Stimulated activated CD4-positive, alpha-beta T cell treated with anti-CD3 and anti-CD28 coated beads, Interleukin-1b, Interleukin-23, amount 100 ng/mL, for 1 hour (primary cell): ENCODE measurements around the gene ASB10.

Experiments used
- DNase-seq, 2 donors: peaks; one replicate each; pipeline ENCODE4 v3.0.0-alpha.2; 2020; ENCODE audit warnings: low read depth in 2 of 2

Gene ASB10

DNA sequence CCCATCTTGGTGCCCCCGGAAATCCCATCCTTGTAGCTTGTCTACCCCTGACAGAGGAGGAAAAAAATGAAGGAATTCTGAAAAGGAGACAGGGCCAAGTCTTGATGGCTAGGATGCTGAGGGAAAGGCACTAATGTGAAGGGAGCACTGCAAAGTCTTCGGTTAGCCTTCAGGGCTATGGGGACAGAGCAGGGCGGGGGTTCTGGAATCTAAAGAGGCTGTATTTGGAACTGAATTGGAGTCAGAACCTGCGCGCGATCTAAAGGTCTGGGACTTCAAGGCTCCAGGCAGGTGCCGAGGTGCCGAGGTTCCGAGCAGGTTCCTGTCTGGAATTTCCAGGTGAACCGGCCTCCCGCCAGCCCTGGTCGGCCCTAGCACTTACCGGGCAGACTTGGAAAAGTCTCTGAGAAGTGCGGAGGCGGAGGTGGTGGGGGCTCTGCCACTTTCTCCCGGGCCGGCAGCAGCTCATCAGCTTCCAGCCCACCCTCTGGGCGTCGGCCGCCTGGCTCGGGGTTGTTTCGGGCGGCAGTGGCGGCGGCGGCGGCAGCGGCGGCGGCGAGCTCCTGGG is 20.3 kb downstream of the ASB10 start:
- no peak for DNase-seq

DNA sequence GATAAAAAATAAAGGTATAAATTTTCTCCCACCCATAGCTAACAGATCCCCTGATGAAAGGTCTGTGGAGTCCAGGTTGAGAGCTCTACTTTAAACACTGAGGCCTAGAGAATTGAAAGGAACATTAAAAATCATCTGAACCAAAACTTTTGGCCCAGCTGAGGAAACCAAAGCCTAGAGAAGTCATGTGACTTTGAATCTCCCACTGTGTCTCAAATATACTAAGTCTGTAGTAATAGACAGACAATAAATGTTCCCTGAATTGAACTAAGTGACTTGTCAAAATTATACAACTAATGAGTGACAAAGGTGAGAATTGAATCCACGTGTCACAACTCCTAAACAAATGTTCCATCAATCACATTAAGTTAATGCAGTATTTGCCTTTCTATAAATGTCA is 25.3 kb downstream of the ASB10 start:
- no peak for DNase-seq

- DNase-seq: no peak
Measured at GRCh38 chr7:151157645-151158329, 29.3 kb downstream of the ASB10 start.

GRCh38 chr7:151152643-151153513 is 34.2 kb downstream of the ASB10 start:
- DNase-seq: no peak

GRCh38 chr7:151150388-151150787 is 36.7 kb downstream of the ASB10 start:
- DNase-seq: no peak

GRCh38 chr7:151148319-151149259 is 38.5 kb downstream of the ASB10 start:
- DNase-seq: no peak

DNA sequence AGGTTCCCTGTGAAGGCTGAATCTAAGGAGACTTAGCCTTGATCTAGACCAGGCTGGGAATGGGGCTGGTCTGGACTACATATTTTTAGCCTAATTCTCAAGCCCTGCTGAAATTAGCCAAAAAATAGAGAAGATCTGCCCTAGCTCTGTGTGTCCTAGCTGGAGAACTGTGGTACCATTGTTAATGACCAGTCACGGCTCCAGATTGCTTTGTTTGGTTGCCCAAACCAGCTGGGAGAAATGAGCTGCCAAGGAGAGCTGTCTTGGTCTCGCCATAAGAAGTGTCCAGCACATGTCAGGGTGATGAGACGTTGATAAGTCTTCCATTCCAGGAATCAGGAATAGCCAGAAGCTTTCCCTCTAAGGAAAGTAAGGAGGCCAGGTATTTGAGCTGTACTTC is 40.3 kb downstream of the ASB10 start:
- DNase-seq: no peak

DNA sequence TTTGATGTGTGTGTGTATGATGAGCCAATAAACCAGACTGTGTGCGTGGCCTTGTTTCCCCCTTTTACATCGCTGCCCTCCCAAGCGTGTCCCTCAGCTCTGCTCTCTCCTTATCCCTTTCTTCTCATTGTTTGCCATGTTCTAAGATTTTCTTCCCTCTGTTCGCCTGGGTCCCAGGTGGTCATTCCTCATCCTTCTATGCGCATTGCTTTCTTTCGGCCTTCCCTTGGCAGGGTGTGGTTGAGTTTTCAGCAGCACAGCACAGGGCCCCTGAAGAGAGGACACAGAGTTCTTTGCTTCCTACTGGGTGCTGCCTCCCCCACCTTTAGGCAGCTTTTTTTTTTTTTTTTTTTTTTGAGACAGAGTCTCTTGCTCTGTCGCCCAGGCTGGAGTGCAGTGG is 42.7 kb downstream of the ASB10 start:
- DNase-seq: no peak

DNA sequence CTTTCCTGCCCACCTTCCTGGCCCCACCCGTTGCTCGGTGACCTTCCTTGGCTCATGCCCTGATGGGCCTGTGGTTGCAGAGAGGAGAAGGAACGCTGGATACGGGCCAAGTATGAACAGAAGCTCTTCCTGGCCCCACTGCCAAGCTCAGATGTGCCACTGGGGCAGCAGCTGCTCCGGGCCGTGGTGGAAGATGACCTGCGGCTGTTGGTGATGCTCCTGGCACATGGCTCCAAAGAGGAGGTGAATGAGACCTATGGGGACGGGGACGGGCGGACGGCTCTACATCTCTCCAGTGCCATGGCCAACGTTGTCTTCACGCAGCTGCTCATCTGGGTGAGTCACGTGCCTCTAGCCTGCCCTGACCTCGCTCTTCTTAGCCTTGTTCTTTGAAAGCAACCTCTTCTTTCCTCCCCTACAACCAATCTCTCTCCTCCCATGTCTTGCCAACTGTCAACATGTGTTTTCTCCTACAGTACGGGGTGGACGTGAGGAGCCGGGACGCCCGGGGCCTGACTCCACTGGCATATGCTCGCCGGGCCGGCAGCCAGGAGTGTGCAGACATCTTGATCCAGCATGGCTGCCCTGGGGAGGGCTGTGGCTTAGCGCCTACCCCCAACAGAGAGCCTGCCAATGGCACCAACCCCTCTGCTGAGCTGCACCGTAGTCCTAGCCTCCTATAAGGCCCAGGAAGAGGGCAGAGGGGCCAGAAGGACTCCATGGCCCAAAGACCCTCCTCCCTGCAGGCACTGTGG is 43.6 kb downstream of the ASB10 start:
- DNase-seq: no peak

- DNase-seq: no peak
Measured at GRCh38 chr7:151142686-151143040, 44.4 kb downstream of the ASB10 start.

DNA sequence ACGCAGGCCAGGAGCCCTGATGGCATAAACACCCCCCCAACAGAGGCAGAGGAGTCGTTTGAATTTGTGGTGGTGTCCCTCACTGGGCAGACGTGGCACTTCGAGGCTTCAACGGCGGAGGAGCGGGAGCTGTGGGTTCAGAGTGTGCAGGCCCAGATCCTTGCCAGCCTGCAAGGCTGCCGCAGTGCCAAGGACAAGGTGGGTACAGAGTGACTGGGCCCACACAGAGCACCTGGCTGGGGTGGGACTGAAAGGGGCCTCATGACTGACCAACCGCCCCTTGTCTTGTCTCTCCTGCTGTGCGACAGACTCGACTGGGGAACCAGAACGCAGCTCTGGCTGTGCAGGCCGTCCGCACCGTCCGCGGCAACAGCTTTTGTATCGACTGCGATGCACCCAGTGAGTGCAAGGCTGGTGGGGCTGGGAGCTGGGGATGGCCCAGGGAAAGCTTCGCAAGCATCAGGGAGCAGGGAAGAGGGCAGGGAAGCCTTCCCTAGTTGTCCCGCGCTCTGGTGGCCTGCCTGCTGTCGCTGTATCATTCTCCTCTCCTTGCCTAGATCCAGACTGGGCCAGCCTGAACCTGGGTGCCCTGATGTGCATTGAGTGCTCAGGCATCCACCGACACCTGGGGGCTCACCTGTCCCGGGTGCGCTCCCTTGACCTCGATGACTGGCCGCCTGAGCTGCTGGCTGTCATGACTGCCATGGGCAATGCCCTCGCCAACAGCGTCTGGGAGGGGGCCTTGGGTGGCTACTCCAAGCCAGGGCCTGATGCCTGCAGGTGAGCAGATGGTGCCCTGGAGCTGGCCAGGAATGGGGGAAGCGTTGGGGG is 45.0 kb downstream of the ASB10 start:
- DNase-seq: no peak

GRCh38 chr7:151141311-151141854 is 45.7 kb downstream of the ASB10 start:
- DNase-seq: no peak

DNA sequence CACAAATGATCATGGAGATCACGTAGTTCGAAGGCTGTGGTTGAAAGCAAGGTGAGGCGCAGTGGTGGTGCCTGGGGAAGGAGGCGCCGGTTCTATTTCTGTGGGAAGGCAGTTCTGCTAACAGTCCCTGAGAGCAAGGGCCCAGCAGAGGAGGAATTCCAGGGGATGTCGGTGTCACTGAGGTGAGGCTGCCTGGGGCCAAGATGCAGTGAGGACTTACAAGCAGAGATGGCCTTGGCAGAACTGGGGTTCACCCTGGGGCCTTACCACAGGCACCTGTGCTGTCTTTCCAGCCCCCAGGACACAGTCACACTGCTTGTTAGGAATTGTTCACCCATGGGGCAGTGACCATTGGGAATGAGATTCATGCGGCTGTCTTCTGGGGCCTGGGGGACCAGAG is 46.2 kb downstream of the ASB10 start:
- DNase-seq: no peak

GRCh38 chr7:151139791-151140190 is 47.3 kb downstream of the ASB10 start:
- DNase-seq: no peak

DNA sequence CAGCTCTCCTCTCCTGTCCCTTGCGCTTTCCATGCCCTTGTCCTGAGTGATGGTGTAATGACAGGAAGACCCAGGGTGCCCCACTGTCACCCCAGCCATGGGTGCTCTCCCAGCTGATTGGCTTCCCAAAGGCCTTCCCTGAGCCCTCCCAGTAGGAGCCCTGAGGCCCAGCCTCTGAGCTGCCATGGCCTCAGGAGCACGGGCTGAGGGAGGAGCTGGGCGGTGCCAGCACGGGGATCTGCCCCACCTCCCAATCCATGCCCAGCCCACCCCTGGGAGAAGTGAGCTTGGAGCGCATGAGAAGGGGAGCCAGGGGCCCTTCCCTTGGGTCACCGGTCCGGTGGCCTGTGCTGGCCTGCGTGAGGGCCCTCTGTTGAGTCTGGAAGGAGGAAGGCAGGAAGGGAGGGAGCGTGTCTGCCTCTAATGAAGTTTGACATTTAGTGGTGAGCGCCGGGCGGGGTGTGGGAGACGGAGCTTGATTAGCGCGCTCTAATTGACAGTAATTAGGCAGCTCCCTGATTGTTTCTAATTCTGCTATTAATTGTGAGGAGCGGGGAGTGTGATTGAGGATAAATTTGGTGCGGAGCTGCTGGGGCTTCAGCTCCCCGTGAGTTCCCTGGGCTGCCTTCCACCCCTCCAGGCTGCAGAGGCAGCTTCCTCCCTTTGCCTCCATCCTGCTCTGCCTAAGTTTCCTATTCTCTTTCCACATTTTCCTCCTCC is 47.8 kb downstream of the ASB10 start:
- DNase-seq: no peak

DNA sequence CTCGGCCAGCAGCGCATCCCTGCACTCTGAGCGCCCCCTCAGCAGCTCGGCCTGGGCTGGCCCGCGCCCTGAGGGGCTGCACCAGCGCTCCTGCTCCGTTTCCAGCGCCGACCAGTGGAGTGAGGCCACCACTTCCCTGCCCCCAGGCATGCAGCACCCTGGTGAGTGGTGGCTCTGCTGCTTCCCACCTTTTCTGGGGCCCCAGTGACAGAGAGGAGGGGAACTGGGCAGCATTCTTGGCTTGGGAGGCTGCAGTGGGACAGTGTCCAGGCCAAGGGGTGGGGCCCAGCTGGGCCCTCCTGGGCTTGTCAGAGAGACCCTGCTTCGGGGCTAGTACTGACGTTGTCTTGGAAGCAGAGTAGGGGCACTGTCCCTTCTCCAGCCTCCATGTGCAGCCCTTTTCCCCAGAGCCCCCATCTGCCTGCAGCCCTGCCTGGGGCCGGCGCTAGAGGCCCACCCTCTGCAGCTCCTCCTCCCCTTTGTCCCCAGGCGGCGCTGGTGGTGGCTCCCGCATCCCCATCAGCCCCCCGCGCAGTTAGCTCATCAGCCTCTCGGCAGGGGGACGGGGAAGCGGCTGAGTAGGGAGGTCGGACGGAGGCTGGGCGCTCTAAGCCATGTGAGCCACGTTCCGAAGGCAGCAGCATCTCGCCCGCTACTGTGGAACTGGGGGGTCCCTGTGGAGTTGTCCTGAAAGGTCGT is 48.7 kb downstream of the ASB10 start:
- DNase-seq: no peak

DNA sequence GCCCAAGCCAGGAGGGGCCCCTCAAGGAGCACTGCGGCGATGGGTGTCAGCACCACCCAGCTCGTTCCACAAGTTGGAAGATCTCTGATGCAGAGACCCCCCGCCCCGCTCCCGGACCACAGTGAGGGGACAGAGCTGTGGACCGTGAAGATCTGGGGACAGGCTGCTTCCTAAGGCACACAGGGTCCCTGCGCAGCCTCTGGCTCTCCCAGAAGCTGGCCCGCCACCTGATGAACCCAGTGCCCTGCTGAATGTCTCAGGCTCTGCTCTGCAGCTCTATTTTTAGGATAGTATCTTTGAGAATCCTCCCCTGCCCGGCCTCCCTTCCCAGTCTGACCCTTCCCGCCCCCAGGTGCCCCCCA is 49.3 kb downstream of the ASB10 start:
- no peak for DNase-seq

GRCh38 chr7:151137076-151137675 is 49.9 kb downstream of the ASB10 start:
- no peak for DNase-seq
